DOHH2 (cell line): ENCODE data around the gene SAG.

Source experiments
- EZH2phosphoT487 ChIP-seq: fragments of 200-600 bp; sonication (generic); IDR thresholded peaks from 2 replicates; pipeline ENCODE4 v1.6.1; 2017; ENCODE audit warnings: borderline replicate concordance, mild to moderate bottlenecking, antibody characterized with exemption, low read length, moderate library complexity, mixed read lengths
- TF ChIP-seq, protein P1 (sequence below): fragments of 200-600 bp; sonication (generic); IDR thresholded peaks from one replicate; pipeline ENCODE4 v1.5.1; 2014; ENCODE audit warnings: antibody characterized with exemption, mild to moderate bottlenecking, low read depth, low read length; ENCODE audit not compliant: poor library complexity, severe bottlenecking

DNA sequence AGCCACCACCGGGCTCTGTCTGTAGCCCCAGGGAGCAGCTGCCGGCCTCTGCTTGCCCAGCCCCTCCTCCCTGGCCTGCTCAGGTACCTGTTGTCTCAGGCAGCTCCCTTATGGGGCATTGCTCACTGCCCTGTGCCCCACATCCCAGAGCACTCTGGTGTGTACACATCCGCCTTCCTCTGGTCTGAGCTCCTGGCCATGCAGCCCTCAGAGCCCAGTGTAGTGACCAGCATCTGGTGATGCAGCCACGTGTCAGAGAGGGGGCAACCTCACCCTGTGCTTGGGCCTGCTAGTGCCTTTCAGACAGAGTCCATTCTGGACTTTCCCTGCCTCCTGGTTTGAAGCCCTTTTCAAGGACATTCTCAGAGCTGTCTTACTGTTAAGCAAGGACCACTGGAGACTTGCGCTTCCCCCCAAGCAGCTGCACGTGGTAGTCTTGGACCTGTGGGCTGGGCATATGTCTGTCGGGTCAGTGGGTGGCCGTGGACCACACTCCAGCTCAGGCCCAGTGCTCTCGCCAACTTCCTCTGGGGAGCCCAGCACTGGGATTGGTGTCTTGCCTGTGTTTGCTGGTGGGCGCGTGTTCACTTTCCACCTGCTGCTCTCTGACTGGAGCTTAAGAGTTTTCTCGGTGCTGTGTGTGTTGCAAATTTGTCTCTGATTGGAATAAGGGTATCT is 77.3 kb downstream of the SAG start:
- TF ChIP-seq, protein P1, sequence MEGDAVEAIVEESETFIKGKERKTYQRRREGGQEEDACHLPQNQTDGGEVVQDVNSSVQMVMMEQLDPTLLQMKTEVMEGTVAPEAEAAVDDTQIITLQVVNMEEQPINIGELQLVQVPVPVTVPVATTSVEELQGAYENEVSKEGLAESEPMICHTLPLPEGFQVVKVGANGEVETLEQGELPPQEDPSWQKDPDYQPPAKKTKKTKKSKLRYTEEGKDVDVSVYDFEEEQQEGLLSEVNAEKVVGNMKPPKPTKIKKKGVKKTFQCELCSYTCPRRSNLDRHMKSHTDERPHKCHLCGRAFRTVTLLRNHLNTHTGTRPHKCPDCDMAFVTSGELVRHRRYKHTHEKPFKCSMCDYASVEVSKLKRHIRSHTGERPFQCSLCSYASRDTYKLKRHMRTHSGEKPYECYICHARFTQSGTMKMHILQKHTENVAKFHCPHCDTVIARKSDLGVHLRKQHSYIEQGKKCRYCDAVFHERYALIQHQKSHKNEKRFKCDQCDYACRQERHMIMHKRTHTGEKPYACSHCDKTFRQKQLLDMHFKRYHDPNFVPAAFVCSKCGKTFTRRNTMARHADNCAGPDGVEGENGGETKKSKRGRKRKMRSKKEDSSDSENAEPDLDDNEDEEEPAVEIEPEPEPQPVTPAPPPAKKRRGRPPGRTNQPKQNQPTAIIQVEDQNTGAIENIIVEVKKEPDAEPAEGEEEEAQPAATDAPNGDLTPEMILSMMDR, result no peak
- TF ChIP-seq EZH2phosphoT487, result no peak
